ENCODE data around the gene BORCS6.

- no peak for TF ChIP-seq GATA2 (IDR thresholded peaks at IDR 0.05; ENCODE audit: low read depth, low read length)
- TF ChIP-seq GATA3 (IDR thresholded peaks at IDR 0.05; ENCODE audit: low read depth, low read length): no peak
Measured at GRCh38 chr17:8162233-8162996, 27.6 kb downstream of the BORCS6 start, which contains the start of gene VAMP2.

Data from SH-SY5Y (cell line).